GM18526 (cell line): Measurements from ENCODE around the gene SMAD2.

Source experiments
- POLR2A ChIP-seq: IDR thresholded peaks from 3 replicates; pipeline ENCODE4 v1.6.1; 2011; ENCODE audit not compliant: insufficient read length; ENCODE audit errors: extremely low read depth

Gene SMAD2

DNA sequence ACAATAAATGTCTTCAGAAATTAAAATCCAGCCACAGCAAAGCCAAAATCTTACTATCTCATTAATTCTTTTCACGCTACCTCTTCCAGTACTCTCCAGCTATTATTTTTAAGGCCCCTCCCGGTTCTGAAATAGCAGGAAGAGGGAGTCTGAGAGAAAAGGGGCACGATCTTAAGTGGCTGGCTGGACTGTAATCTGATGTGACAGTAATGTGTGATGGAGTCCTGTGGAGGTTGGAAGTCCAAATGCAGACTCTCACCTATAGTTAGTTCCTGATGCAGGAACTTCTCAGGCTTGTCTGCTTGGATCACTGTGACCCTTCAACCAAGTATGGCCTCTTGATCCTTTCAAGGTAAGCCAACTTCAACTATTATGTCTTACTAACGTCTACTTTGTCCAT, 43.2 kb downstream of the SMAD2 start:
- no peak for TF ChIP-seq POLR2A

DNA sequence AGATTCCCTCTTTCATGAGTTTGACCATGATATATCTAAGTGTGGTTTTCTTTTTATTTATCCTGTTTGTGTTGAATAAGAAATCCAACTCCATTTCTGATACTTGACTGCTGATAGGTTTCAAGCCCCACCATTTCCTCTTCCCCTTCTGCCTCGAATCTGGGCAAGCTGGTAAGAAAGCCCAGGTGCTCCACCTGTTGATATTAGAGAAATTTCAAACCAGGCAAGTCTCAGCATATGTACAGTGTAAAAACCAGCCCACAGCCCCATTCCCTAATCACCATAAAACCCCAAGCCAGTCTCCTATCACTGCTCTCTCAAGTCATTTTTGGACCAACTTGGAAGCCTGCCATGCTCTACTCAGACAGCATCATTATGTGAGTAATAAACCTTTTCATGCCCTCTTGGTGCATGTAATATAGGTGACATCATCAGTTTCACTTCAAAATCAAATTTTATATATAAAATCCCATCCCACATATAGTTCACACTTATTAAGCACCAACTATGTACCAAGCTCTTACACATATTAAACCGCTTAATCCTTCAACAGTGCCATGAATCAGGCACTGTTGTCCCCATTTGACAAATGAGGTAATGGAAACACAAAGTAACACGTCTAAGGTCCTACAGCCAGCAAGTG, 46.6 kb downstream of the SMAD2 start:
- TF ChIP-seq POLR2A, result no peak

- no peak for TF ChIP-seq POLR2A
These were observed 47.8 kb downstream of the SMAD2 start for GRCh38 chr18:47882641-47883040.

- no peak for TF ChIP-seq POLR2A
These were observed 48.6 kb downstream of the SMAD2 start for GRCh38 chr18:47881752-47882455.

DNA sequence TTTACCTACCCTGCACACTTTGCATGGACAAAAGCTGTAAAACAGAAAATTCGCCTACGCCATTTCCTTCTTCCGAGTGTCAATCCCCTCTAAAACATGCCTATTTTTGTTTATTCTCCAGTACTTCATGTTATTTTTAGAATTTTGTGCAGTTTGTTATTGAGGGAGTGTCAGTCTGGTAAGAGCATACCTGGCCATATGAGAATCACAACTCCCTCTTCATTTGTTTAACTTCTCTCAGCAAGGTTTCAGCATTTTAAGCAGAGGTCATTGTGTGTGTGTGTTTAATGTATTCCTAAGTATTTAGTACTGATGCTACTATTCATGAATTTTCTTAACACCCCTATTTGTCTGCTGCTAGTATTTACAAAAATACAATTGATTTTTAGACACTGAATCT, 49.4 kb downstream of the SMAD2 start:
- TF ChIP-seq POLR2A, result no peak

DNA sequence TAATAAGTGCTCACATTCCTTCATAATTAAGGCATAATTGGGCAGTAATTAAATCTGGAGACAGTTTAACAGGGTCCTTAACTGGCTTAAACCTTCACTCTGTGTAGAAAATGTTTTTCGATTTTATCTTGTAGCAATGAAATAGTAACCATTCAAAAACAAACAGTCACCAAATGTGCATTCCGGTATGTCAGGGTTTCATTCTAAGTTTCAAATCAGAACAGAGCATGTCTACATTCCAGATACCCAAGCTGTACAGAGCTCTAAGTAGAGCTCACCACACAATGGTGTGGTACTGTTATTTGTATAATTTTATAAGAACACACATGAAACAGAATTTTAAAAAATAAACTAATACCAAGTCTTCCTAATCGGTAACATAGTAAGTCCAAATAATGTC, 52.6 kb downstream of the SMAD2 start:
- no peak for TF ChIP-seq POLR2A

- TF ChIP-seq POLR2A, result no peak
These were observed 53.6 kb downstream of the SMAD2 start for GRCh38 chr18:47876813-47877212.

DNA sequence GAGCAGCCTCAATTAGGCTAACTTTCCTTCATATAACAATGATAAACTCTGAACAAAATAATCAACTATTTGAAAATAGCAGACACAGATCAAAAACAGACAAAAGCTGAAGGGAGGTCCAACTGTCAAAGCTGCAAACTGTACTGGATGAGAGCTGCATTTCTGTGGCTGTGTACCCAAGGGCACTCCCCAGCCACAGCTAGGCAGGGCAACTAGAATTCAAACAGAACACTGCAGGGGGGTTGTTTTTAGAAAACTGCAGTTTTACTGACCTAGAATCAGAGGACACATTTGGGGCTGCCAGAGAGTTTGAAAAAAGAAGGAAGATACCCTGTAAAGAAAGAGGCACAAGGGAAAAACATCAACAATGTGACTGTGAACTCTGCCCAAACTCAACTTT, 56.8 kb downstream of the SMAD2 start:
- no peak for TF ChIP-seq POLR2A

DNA sequence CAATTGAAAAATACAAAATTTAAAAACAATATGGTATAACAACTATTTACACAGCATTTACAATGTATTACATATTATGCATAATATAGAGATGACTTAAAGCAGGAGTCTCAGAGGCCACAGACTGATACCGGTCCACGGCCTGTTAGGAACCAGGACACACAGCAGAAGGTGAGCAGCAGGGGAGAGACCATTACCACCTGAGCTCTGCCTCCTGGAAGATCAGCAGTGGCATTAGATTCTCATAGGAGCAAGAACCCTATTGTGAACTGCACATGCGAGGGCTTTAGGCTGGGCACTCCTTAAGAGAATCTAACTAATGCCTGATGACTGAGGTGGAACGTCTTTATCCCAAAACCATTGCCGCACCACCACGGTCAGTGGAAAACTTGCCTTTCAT, 58.0 kb downstream of the SMAD2 start:
- TF ChIP-seq POLR2A, result no peak

DNA sequence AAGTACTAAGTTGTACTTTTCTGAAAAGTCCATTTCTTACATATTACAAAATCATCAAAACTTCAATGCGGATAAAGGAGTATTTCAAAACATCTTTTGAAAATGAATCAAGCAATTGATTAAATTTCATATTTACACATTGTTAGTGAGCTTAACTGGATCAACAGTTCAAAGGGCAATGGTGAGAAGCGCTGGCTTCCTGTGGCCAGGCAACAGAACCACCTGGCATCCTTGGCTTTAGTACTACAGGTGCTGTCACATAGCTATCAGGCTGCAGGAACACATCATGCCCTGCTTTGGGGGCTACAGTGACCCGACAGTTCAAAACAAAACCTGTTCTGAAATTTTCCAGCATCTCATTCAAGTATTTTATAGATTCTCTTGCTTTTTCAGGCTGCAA, 59.2 kb downstream of the SMAD2 start:
- TF ChIP-seq POLR2A, result no peak

GRCh38 chr18:47870605-47871004, 59.9 kb downstream of the SMAD2 start:
- no peak for TF ChIP-seq POLR2A

DNA sequence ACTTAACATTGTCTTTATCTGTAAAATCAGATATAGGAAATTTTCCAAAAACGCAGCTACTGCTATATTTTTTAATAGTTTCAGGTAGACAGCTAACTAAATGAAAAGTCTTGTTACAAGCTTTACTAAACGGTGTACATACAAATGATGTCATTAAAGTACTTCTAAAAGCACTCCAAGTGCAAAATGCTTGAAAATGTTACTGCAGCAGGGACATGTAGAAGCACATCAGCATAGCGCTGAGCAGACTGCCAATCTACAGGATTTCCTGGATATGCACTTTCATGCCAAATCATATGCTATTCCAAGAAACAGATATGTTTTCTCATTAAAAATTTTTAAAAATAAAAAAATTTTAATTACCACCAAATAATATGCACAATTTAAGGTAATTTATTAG, 61.7 kb downstream of the SMAD2 start:
- no peak for TF ChIP-seq POLR2A

DNA sequence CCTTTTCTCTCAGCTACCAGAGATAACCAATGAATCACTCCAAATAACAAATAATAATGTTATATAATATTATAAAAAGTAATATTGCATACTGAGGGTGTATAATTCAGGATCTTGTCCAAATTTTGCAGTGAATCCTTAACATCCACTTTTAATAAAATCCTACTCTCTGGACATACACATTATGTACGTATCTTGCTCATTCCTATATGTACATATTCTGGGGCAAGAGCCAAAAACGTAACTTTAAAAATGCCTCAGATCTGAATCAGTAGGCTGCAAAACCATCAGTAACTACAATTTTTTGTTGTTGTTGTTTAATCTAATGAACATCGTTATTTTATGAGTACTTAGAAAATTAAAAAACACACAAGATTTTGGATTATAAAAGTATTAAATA, 65.3 kb downstream of the SMAD2 start:
- no peak for TF ChIP-seq POLR2A

DNA sequence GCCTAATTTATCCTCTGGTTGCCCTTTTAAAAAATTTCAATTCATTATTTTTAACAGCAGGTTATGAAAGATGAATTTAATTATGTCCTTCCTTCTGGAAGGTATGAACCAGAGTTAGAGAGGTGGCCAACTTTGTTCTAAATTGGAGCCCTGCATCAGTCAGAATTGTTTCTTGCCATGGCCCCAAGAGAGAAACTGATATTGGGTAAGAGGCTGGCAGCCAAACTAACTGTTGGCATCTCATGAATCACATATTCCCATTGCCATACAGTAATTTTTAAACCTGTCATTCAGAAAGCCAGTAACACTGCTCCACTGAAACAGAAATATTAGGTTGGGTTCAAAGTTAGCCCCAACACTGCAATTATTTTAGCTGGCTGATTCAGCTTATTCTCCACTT, 67.4 kb downstream of the SMAD2 start:
- TF ChIP-seq POLR2A, result no peak

DNA sequence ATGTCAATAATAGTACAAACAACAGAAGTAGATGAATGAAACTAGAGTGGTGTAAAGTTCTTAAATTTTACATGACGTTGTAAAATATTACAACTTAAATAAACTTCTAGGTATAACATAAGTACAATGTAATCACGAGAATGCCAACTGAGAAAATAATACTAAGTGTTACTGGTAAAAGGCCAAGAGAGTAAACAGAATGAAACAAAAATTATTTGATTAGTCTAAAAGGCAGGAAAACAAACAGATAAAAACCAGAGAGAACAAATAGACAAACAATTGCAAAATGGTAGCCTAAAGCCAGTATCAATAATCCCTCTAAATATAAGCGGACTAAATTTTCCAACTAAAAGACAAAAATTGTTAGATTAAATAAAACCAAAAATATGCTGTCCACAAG, 71.9 kb downstream of the SMAD2 start:
- no peak for TF ChIP-seq POLR2A

DNA sequence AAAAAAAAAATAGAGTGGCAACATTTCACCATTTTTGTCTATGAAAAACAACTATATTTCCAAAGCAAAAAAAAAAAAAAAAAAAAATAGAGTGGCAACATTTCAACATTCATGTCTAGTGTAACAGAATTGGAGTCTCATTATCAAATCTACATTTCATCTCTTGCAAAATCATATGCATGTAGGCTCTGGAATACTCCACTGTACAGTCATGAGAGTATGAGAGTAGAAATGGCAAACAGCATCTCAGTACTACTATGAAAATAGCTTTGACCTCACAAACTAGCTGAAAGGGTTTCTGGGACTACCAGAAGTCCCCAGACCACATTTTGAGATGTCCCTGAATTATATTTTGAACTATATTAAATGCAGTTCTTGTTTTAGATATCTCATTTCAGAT, 82.8 kb downstream of the SMAD2 start:
- TF ChIP-seq POLR2A, result no peak

- TF ChIP-seq POLR2A, result no peak
These were observed 84.0 kb downstream of the SMAD2 start for GRCh38 chr18:47846431-47846830.
